ENCODE data around the gene PLA2G5.

PLA2G5 gene

DNA sequence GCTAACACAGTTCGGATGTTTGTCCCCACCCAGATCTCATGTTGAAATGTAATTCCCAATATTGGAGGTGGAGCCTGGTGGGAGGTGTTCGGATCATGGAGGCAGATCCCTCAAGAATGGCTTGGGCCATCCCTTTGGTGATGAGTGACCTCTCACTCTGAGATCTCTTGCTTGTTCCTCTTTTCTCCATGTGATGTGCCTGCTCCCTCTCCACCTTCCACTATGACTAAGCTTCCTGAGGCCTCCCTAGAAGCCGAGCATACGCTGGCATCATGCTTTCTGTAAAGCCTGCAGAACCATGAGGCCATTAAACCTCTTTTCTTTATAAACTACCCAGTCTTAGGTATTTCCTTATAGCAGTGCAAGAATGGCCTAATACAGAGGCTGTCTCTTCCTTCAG, 8.1 kb upstream of the PLA2G5 start:
- intact Hi-C loops (cut with DNase I) = no loop called here
- no peak for DNase-seq

DNA sequence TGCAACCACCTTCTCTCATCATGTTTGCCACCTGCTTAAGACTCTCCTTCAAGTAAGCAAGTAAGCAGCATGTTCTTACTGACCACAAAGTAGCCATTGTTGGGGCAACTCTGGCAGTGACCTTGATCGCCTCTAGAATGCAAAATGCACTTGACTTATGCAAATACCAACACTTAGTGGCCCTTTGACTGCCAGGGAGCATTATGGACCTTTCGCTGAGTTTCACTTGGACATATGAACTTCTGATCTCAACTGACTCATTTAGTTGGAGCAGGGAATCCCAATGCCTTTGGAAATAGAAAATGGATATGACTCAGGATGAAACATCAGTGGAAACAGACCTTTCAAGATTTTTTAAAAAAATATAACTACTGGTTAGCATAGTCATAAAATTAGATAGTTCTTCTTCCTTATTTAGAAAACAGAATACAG, 6.1 kb upstream of the PLA2G5 start:
- intact Hi-C loops (cut with DNase I) = no loop called here
- DNase-seq = no peak

GRCh38 chr1:20068722-20069121, 1.3 kb upstream of the PLA2G5 start:
- DNase-seq = no peak
- intact Hi-C loops (cut with DNase I) = no loop called here

DNA sequence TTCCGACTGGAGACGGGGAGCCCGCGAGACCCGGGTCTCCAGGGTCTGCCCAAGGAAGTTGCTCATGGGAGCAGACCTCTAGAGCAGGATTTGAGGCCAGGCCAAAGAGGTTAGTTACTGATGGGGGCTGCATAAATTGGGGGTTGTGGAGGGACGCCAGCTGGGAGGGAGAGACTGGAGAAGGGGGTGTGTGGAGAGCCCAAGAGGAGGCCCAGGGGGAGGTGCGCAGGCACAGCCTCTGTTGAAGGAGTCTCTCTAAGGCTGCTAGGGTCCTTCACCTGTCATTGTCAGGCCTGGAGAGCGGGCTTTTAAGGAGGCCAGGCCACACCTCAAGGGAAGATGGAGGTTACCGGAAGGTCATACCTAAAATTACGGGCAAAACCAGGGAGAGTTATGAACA, 363 bp downstream of the PLA2G5 start:
- DNase-seq = no peak
- intact Hi-C loops (cut with DNase I) = no loop called here

DNA sequence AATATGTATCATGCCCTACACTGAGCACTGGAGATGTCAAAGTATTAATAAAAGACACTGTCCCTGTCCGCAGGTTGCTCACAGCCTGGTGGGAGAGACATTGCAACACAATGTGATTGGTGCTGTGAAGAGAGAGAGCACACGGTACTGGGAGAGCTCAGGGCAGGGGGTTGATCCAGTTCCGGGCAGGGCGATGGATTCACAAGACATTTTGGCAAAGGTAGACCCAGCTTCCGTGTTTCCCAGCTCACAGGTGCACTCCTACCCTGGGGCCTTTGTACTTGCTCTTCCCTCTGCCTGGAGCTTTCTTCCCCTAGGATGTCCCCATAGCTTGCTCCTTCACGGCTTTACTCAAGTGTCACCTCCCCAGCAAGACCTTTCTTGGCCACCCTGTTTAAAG, 1.4 kb downstream of the PLA2G5 start:
- no peak for DNase-seq
- intact Hi-C loops (cut with DNase I) = no loop called here

DNA sequence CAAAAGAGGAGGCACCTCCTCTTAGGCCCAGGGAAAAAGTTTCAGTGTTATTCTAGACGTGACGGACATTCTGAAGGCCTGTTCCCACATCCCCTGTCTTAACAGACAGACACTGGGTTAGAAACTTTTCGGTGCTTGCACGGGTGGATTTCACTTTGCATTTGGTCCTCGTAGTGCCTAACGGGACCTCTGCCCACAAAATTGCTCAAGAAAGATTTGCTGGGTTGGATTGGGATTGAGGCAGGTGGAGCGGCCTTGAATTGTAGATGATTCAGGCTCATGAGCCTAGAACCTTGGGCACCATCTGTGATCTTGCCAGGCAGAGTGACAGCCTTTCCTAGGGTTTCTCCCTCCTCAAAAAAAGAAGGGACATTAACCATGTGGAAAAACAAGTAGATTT, 2.8 kb downstream of the PLA2G5 start:
- intact Hi-C loops (cut with DNase I) = no loop called here

DNA sequence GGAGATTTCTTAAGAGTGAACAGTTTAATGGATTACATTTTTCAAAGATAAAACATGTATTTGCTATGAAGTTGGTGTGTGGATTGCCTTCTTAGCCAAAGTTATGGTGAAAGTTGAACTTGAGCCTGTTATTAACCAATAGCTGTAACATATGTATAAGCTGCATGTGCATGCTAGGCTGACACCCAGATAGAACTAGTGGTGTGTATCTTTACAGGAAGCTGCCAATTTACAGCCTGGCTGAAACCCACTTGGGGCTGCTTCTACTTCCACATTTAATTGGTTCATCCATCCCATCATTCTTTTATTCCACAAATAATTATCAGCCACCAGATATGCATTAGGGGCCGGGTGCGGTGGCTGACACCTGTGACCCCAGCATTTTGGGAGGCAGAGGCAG, 3.3 kb downstream of the PLA2G5 start:
- intact Hi-C loops (cut with DNase I) = no loop called here
- no peak for DNase-seq

More for the DNA sequence above, 2.8 kb downstream of the PLA2G5 start:
- DNase-seq = no peak

- intact Hi-C loops (cut with DNase I) = no loop called here
- no peak for DNase-seq
These were observed 4.2 kb downstream of the PLA2G5 start for GRCh38 chr1:20074055-20074724.

GRCh38 chr1:20074725-20075171, 4.8 kb downstream of the PLA2G5 start:
- no peak for DNase-seq
- intact Hi-C loops (cut with DNase I) = no loop called here

DNA sequence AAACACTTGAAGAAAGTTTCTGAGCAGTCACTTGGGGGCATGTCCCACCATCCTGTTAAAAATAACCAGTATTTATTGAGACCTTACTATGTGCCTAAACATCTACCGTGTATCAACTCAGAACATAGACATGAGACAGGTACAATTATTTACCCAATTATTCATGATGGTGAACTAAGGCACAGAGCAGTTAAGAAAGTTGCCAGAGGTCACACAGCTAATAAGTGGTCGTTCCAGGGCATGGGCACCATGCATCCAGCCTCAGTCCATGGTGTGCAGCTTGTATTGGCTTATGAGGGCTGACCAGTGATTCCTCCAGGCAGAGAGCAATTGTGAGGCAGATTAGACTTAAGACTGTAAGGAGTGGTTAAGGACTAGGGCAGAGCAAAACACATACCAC, 5.4 kb downstream of the PLA2G5 start:
- intact Hi-C loops (cut with DNase I) = no loop called here
- no peak for DNase-seq

- DNase-seq = no peak
- intact Hi-C loops (cut with DNase I) = no loop called here
These were observed 6.2 kb downstream of the PLA2G5 start for GRCh38 chr1:20076223-20076622.

DNA sequence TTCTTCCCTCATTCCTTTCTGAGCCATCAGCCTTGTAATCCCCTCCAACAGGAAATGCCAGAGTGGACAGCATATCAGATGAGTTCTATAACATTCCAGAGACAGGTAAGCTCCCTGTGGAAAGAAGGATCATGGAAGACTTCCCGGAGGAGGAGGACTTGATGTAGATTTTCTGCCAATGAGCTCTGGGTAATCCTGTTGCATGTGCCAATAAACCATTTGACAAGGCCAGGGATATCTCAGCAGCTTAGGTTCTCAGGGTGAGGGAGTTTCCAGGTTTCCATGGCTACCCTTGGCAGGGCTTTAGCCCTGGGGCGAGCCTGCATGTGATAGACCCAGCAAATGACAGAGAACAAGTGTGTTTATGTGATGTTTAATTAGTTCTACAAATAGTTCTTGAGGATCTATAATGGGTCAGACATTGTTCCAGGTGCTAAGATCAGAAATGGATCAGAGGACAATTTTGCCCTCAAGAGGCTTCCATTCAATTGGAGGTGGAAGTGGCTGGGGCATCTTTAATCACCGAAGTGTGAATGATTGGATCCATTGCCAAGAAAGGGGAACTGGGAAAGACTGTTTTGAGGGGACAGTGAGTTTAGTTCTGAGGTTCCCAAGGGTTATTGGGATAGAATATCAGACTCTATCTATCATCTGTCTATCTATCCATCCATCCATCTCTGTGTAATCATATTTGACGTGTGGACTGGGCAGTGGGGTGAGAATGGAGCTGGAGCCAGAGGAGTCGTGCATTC, 6.9 kb downstream of the PLA2G5 start:
- no peak for DNase-seq
- intact Hi-C loops (cut with DNase I) = no loop called here

GRCh38 chr1:20078171-20078651, 8.2 kb downstream of the PLA2G5 start:
- intact Hi-C loops (cut with DNase I) = no loop called here
- no peak for DNase-seq

GRCh38 chr1:20078711-20079110, 8.7 kb downstream of the PLA2G5 start:
- intact Hi-C loops (cut with DNase I) = no loop called here

DNA sequence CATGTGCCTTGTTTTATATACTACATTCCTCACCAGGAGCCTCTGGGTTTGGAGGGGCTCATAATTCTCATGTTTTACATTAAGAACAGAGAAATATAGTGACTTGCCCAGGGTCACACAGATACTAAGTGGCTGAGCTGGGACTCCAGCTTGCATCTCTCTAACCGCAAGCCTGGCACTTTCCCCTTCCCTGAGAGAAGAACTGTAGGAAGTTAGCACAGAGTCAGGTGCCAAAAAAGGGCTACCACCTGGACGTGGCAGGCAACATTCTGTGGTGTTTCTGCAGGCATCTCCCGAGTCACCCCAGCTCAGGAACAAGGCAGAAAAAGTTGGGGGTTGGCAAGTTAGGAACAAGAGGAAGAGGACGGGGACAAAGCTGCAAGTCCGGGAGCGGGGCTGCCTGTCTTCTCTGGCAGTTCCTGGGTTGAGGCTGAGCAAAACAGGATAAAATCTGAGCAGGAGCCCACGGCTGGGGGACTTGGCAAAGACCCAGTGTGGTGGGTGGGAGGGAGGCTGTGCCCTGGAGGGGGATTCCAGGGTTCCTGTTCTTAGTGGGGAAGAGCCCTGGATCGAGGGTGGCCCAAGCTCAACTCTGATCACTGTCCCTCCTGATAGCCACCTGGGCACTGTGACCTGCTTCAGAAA, 9.8 kb downstream of the PLA2G5 start:
- intact Hi-C loops (cut with DNase I) = no loop called here
- DNase-seq = no peak

More at GRCh38 chr1:20078711-20079110, 8.7 kb downstream of the PLA2G5 start:
- no peak for DNase-seq

- no peak for DNase-seq
These were observed 10.7 kb downstream of the PLA2G5 start for GRCh38 chr1:20080441-20081352.

DNA sequence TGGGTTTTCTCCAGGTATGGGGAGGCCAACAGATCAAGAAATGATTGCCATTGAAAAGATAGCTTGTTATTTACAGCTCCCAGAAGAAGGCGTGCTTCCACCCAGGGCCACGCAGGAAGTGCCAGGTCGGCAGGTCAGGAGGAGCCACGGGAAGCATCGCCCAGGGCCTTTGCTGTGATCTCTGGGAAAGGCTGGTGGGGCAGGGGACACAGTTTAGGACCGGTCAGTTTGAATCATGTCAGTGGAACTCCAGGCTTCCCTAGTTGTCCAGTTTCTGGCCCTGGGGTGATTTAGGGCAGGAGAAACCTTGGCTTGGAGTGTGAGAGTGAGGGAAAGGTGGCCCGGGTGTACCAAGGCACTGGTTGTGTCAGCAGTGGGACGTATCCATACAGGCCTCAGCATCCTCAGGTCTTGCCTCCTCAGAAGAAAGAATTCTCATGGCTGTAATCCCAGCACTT, 11.4 kb downstream of the PLA2G5 start:
- no peak for DNase-seq
- intact Hi-C loops (cut with DNase I) = no loop called here

More at GRCh38 chr1:20080441-20081352, 10.7 kb downstream of the PLA2G5 start:
- intact Hi-C loops (cut with DNase I) = no loop called here

DNA sequence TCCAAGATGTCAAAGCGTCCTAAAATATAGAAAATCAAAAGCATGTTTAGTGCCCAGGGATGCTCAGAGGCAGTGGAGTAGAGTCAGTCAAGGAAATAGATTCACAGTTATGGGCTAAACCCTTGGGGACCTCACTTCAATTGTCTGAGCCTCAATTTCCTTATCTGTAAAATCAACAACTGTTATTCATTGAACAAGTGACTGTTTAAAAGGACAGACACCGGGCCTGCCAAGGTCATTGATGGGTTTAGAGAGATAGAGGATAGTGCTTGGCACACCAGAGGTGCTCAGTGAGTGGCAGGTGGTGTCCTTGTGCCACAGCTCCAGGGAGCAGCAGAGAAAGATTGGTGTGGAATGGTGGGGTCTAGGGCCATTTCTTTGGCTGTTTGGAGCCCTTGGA, 12.8 kb downstream of the PLA2G5 start:
- DNase-seq = no peak
- intact Hi-C loops (cut with DNase I) = no loop called here

GRCh38 chr1:20083178-20083944, 13.4 kb downstream of the PLA2G5 start:
- DNase-seq = no peak

DNA sequence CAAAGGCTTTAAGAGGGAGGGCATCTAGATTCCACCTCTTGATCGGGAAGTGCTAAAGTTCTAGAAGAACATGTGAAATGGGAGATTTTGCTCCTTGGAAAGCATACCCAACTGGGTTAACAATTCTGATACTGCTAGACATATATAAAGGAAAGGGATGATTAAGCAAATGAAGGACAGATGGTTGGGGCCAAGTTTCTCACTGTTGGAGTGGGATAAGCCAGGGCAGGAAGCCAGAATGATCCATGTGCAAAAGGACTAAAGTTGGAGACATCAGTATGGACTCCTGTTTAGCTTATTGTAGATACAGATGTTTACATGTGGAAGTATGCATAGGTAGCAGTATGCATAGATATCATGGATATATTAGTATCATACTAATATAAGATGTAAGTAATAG, 16.8 kb downstream of the PLA2G5 start:
- intact Hi-C loops (cut with DNase I) = no loop called here
- no peak for DNase-seq

More at GRCh38 chr1:20083178-20083944, 13.4 kb downstream of the PLA2G5 start:
- intact Hi-C loops (cut with DNase I) = no loop called here
